Fibroblast of lung (primary cell): ENCODE data around the gene FOXL1. TPM values are rescaled to one million over a fixed set of nuclear protein-coding genes. Genes with fewer than 3 reads are reported as not detected.

Source experiments
- DNase-seq, 2 donors: peaks; one replicate each; pipeline versions ENCODE4 v3.0.0 to v3.0.0-alpha.2; 2010; ENCODE audit warnings: low read depth in 2 of 2
- H2AFZ ChIP-seq: 2 replicates; pipeline ENCODE4 v1.5.1; 2012; ENCODE audit warnings: low read length, control low read depth, inconsistent platforms
- H3K27ac ChIP-seq: 2 replicates; pipeline ENCODE4 v1.5.1; 2011; ENCODE audit warnings: low read length, control low read depth; ENCODE audit not compliant: insufficient read depth
- H3K27me3 ChIP-seq: 2 replicates; pipeline ENCODE4 v1.5.1; 2011; ENCODE audit warnings: mild to moderate bottlenecking, low read length; ENCODE audit not compliant: control insufficient read depth, insufficient read depth
- H3K36me3 ChIP-seq: 2 replicates; pipeline ENCODE4 v1.5.1; 2011; ENCODE audit warnings: low read length; ENCODE audit not compliant: control insufficient read depth, insufficient read depth
- H3K4me1 ChIP-seq: 2 replicates; pipeline ENCODE4 v1.5.1; 2011; ENCODE audit warnings: low read length; ENCODE audit not compliant: control insufficient read depth, insufficient read depth; ENCODE audit errors: extremely low read depth
- H3K4me2 ChIP-seq: 2 replicates; pipeline ENCODE4 v1.5.1; 2011; ENCODE audit warnings: low read length, control low read depth; ENCODE audit not compliant: insufficient read depth; ENCODE audit errors: extremely low read depth
- H3K4me3 ChIP-seq, 4 experiments: fragments of 200-600 bp in 1 of 4; sonication (generic) in 1 of 4; replicated peaks in 1 of 4; 2 replicates each; pipeline ENCODE4 v1.5.1; 2011 to 2016; ENCODE audit warnings: low read length in 4 of 4, low read depth in 3 of 4, mild to moderate bottlenecking in 3 of 4, control low read depth in 2 of 4, inconsistent platforms in 1 of 4, mixed read lengths in 1 of 4; ENCODE audit not compliant: insufficient read depth in 1 of 4; ENCODE audit errors: control extremely low read depth in 1 of 4
- H3K79me2 ChIP-seq: 2 replicates; pipeline ENCODE4 v1.5.1; 2012; ENCODE audit warnings: mild to moderate bottlenecking, low read length, inconsistent platforms; ENCODE audit not compliant: control insufficient read depth, insufficient read depth
- H3K9ac ChIP-seq: 2 replicates; pipeline ENCODE4 v1.5.1; 2011; ENCODE audit warnings: mild to moderate bottlenecking, low read length, control low read depth; ENCODE audit not compliant: insufficient read depth
- H3K9me3 ChIP-seq: 2 replicates; pipeline ENCODE4 v1.5.1; 2012; ENCODE audit warnings: low read depth, low read length; ENCODE audit not compliant: control insufficient read depth, insufficient read depth
- H4K20me1 ChIP-seq: 2 replicates; pipeline ENCODE4 v1.5.1; 2011; ENCODE audit warnings: low read length; ENCODE audit not compliant: control insufficient read depth, insufficient read depth; ENCODE audit errors: extremely low read depth
- CTCF ChIP-seq, 2 donors: IDR thresholded peaks in 1 of 2; conservative IDR thresholded peaks in 1 of 2; 1 replicate in 1 of 2; 2 replicates in 1 of 2; pipeline ENCODE4 v1.5.1; 2011 to 2012; ENCODE audit warnings: low read length in 2 of 2, control low read depth in 1 of 2, inconsistent platforms in 1 of 2, low read depth in 1 of 2, mild to moderate bottlenecking in 1 of 2
- EZH2 ChIP-seq: IDR thresholded peaks from 2 replicates; pipeline ENCODE4 v1.5.1; 2012; ENCODE audit warnings: low read length, control low read depth, mild to moderate bottlenecking; ENCODE audit errors: missing control alignments
- polyA plus RNA-seq, 2 donors: library from polyadenylated mRNA; depleted of rRNA in 1 of 2; stranded (reverse) in 1 of 2; unstranded in 1 of 2; fragments of >200 nt; gene quantifications; 2 replicates each; pipeline ENCODE4 v1.2.1, GENCODE V29; 2011 to 2012; ENCODE audit warnings: missing spikeins in 1 of 2
- total RNA-seq: library from RNA; depleted of rRNA; stranded (reverse); fragments of >200 nt; gene quantifications from 2 replicates; pipeline ENCODE4 v1.2.1, GENCODE V29; 2014

The FOXL1 gene
- total and polyA plus RNA-seq, 2 donors (not counting 1 experiment from before 2014, with no cell fraction given), result 5.9 to 27.4 TPM

DNA sequence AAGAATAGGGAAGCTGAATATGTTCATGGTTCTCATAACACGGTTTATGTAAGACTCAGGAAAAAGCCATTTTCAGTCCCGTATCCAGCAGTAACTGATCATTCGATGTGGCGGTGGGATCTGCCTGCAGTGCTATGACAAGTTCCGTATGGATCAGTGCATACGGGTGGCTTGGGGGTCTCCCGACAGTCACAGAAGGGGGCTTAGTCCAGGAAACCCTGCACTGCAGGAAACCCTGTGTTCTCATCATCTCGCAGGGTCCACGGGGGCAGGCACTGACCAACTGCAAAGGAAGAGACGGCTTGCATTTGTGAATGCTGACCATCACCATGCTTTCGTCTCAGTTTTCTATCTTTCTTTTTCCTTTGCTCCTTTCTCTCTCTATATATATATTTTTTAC, 31.1 kb upstream of the FOXL1 start:
- Histone ChIP-seq H3K4me2 (no peak overlapping the region), H3K9ac (no peak overlapping the region), H4K20me1 (no peaks in the 10 kb centered on the region), H3K9me3 (no peaks in the 10 kb centered on the region), H3K27me3 (no peaks in the 10 kb centered on the region), H3K27ac (no peak overlapping the region), H3K79me2 (no peaks in the 10 kb centered on the region), H2AFZ (no peak overlapping the region), H3K4me3 (no peak overlapping the region), H3K36me3 (peaks cover 9% of the 10 kb centered on the region), H3K4me1 (no peaks in the 10 kb centered on the region)
- no peak for DNase-seq
- no peak for TF ChIP-seq CTCF (conservative IDR thresholded peaks at IDR 0.05 in 1 of 2, IDR thresholded peaks at IDR 0.05 in 1 of 2; ENCODE audit: low read depth in 1 of 2, low read length in 2 of 2)
- no peak for TF ChIP-seq EZH2

- no peaks in the 10 kb centered on the region for H3K9me3 ChIP-seq
- H3K9ac ChIP-seq, result no peak overlapping the region
- no peaks in the 10 kb centered on the region for H3K4me1 ChIP-seq
- H3K4me2 ChIP-seq, result no peak overlapping the region
- H3K27me3 ChIP-seq, result no peaks in the 10 kb centered on the region
- H3K4me3 ChIP-seq, result no peak overlapping the region
- H2AFZ ChIP-seq, result no peak overlapping the region
- H4K20me1 ChIP-seq, result no peaks in the 10 kb centered on the region
- H3K27ac ChIP-seq, result no peak overlapping the region
- peaks cover 8% of the 10 kb centered on the region for H3K79me2 ChIP-seq
- no peak for DNase-seq
- TF ChIP-seq CTCF (conservative IDR thresholded peaks at IDR 0.05 in 1 of 2, IDR thresholded peaks at IDR 0.05 in 1 of 2; ENCODE audit: low read depth in 1 of 2, low read length in 2 of 2), result no peak
- no peak for TF ChIP-seq EZH2
- peaks cover 9% of the 10 kb centered on the region for H3K36me3 ChIP-seq
These were observed 29.1 kb upstream of the FOXL1 start for GRCh38 chr16:86549076-86549892.

GRCh38 chr16:86549893-86550190, 28.5 kb upstream of the FOXL1 start:
- Histone ChIP-seq H3K27me3 (no peaks in the 10 kb centered on the region), H3K27ac (no peak overlapping the region), H3K79me2 (peaks cover 14% of the 10 kb centered on the region), H3K9ac (no peak overlapping the region), H3K4me2 (no peak overlapping the region), H3K4me3 (no peak overlapping the region), H2AFZ (no peak overlapping the region), H3K4me1 (no peaks in the 10 kb centered on the region), H4K20me1 (no peaks in the 10 kb centered on the region), H3K9me3 (no peaks in the 10 kb centered on the region), H3K36me3 (peaks cover 9% of the 10 kb centered on the region)
- DNase-seq, result no peak
- TF ChIP-seq CTCF (conservative IDR thresholded peaks at IDR 0.05 in 1 of 2, IDR thresholded peaks at IDR 0.05 in 1 of 2; ENCODE audit: low read depth in 1 of 2, low read length in 2 of 2) (no peak), EZH2 (no peak)
